Right atrium auricular region (tissue), 2 donors: ENCODE data around the gene PHACTR2. TPM values are rescaled to one million over a fixed set of nuclear protein-coding genes. Genes with fewer than 3 reads are reported as not detected.
"Not testable (repeated sequence)": the region's sequence is repeated elsewhere in the genome, so short reads cannot be mapped to it uniquely, and the experiment has no call there.

Experiments
- DNase-seq: peaks from one replicate; pipeline ENCODE4 v3.0.0-alpha.2; 2019; ENCODE audit warnings: low spot score
- H3K27ac ChIP-seq, 2 donors: fragments of 200-600 bp; sonication (generic); 1 replicate in 1 of 2; 2 replicates in 1 of 2; pipeline ENCODE4 v1.5.1; 2016 to 2019
- H3K27me3 ChIP-seq, 2 donors: fragments of 200-600 bp; sonication (generic); one replicate each; pipeline versions ENCODE4 v1.5.1 to v1.6.0; 2017 to 2019
- H3K36me3 ChIP-seq: fragments of 200-600 bp; sonication (generic); one replicate; pipeline ENCODE4 v1.5.1; 2016
- H3K4me1 ChIP-seq, 2 donors: fragments of 200-600 bp; sonication (generic); one replicate each; pipeline versions ENCODE4 v1.5.1 to v1.6.0; 2017 to 2019
- H3K4me3 ChIP-seq, 2 donors: fragments of 200-600 bp; sonication (generic); 1 replicate in 1 of 2; 2 replicates in 1 of 2; pipeline ENCODE4 v1.5.1; 2017 to 2019; ENCODE audit warnings: mild to moderate bottlenecking in 1 of 2, moderate library complexity in 1 of 2
- H3K9me3 ChIP-seq, 2 donors: fragments of 200-600 bp; sonication (generic); one replicate each; pipeline ENCODE4 v1.5.1; 2019
- total RNA-seq, 2 donors: library from RNA; depleted of rRNA; stranded (reverse); fragments of >200 nt; gene quantifications; one replicate each; pipeline ENCODE4 v1.1.0, GENCODE V29; 2016
- TF ChIP-seq, protein P1 (sequence below), 2 donors: fragments of 200-600 bp; sonication (generic); IDR thresholded peaks; one replicate each; pipeline ENCODE4 v1.5.1; 2019; ENCODE audit warnings: antibody characterized with exemption in 2 of 2

Gene PHACTR2
- total RNA-seq, 2 donors from 2014 or later: 47.6 to 54.4 TPM

GRCh38 chr6:143792402-143793279 lies 114.9 kb downstream of the PHACTR2 start:
- no peak for DNase-seq
- Histone ChIP-seq H3K4me1 (no peaks in the 10 kb centered on the region), H3K9me3 (peaks cover 0 to 7% of the 10 kb centered on the region in 2 donors), H3K27me3 (no peaks in the 10 kb centered on the region), H3K27ac (no peak overlapping the region), H3K36me3 (peaks cover 23% of the 10 kb centered on the region), H3K4me3 (no peak overlapping the region)
- TF ChIP-seq, protein P1, sequence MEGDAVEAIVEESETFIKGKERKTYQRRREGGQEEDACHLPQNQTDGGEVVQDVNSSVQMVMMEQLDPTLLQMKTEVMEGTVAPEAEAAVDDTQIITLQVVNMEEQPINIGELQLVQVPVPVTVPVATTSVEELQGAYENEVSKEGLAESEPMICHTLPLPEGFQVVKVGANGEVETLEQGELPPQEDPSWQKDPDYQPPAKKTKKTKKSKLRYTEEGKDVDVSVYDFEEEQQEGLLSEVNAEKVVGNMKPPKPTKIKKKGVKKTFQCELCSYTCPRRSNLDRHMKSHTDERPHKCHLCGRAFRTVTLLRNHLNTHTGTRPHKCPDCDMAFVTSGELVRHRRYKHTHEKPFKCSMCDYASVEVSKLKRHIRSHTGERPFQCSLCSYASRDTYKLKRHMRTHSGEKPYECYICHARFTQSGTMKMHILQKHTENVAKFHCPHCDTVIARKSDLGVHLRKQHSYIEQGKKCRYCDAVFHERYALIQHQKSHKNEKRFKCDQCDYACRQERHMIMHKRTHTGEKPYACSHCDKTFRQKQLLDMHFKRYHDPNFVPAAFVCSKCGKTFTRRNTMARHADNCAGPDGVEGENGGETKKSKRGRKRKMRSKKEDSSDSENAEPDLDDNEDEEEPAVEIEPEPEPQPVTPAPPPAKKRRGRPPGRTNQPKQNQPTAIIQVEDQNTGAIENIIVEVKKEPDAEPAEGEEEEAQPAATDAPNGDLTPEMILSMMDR (IDR thresholded peaks at IDR 0.05): no peak

DNA sequence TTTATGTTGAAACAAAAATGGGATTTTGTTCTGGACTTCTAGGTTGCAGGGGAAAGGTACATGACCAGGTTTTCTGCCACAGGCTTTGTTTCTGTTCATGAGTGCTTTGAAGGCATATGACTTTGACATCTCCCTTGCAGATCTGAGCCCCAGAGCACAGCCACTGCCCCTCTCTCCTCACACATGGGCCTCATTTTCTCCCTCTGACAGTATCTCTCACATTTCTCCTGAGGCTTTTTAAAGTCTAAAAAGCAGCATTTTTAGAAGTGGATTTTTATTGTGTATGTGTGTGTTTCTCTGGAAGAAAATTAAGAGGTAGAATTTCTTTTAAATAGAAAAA lies 115.5 kb downstream of the PHACTR2 start:
- H3K27me3 ChIP-seq: no peaks in the 10 kb centered on the region
- peaks cover 0 to 7% of the 10 kb centered on the region in 2 donors for H3K9me3 ChIP-seq
- H3K36me3 ChIP-seq: peaks cover 23% of the 10 kb centered on the region
- no peak for DNase-seq
- no peak overlapping the region for H3K27ac ChIP-seq
- TF ChIP-seq, protein P1 (IDR thresholded peaks at IDR 0.05): no peak
- no peaks in the 10 kb centered on the region for H3K4me1 ChIP-seq
- no peak overlapping the region for H3K4me3 ChIP-seq

DNA sequence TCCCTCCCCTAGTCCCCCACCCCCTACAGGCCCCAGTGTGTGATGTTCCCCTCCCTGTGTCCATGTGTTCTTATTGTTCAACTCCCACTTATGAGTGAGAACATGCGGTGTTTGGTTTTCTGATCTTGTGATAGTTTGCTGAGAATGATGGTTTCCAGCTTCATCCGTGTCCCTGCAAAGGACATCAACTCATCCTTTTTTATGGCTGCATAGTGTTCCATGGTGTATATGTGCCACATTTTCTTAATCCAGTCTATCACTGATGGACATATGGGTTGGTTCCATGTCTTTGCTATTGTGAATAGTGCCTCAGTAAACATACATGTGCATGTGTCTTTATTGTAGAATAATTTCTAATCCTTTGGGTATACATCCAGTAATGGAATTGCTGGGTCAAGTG lies 118.8 kb downstream of the PHACTR2 start:
- not testable (repeated sequence) for H3K27me3 ChIP-seq, H3K9me3 ChIP-seq, H3K4me3 ChIP-seq, DNase-seq, H3K4me1 ChIP-seq, H3K27ac ChIP-seq
- H3K36me3 ChIP-seq: peaks cover 16% of the 10 kb centered on the region

DNA sequence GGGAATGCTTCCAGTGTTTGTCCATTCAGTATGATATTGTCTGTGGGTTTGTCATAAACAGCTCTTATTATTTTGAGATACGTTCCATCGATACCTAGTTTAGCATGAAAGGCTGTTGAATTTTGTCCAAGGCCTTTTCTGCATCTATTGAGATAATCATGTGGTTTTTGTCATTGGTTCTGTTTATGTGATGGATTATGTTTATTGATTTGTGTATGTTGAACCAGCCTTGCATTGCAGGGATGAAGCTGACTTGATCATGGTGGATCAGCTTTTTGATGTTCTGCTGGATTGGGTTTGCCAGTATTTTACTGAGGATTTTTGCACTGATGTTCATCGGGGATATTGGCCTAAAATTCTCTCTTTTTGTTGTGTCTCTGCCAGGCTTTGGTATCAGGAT lies 120.7 kb downstream of the PHACTR2 start:
- peaks cover 14% of the 10 kb centered on the region for H3K36me3 ChIP-seq
- not testable (repeated sequence) for H3K4me1 ChIP-seq, DNase-seq, H3K27me3 ChIP-seq, H3K4me3 ChIP-seq, H3K27ac ChIP-seq, H3K9me3 ChIP-seq

DNA sequence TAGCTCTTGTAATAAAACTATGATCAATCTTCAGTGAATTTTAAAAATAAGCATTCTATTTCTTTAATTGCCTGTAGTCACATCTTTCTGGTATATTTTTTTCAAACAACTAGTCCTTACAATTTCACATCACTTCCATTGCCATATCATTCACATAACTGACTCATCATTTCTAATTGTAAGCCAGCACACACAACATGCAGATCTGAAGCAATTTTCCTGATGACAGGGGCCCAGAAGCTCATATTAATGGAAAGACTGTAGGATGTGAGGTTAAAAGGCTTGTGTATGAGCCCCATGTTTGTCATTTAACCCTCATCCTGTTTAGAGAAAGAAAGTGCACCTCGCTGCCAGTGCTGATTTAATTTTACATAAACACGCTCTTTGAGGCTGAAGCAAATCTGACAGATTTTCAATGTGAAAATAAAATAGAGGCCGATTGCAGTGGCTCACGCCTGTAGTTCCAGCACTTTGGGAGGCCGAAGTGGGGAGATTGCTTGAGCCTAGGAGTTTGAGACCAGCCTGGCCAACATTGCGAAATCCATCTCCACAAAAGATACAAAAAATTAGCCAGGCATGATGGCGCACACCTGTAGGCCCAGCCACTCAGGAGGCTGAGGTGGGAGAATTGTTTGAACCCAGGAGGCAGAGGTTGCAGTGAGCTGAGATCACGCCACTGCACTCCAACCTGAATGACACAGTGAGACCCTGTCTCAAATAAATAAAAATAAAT lies 125.2 kb downstream of the PHACTR2 start:
- TF ChIP-seq, protein P1 (IDR thresholded peaks at IDR 0.05): no peak
- Histone ChIP-seq H3K4me1 (peaks cover 0 to 12% of the 10 kb centered on the region in 2 donors), H3K36me3 (peaks cover 19% of the 10 kb centered on the region), H3K4me3 (no peak overlapping the region), H3K27ac (no peak overlapping the region), H3K9me3 (no peaks in the 10 kb centered on the region), H3K27me3 (no peaks in the 10 kb centered on the region)
- no peak for DNase-seq

- no peaks in the 10 kb centered on the region for H3K27me3 ChIP-seq
- H3K27ac ChIP-seq: no peak overlapping the region
- H3K4me3 ChIP-seq: no peak overlapping the region
- TF ChIP-seq, protein P1 (IDR thresholded peaks at IDR 0.05): no peak
- no peak for DNase-seq
- no peaks in the 10 kb centered on the region for H3K9me3 ChIP-seq
- peaks cover 0 to 12% of the 10 kb centered on the region in 2 donors for H3K4me1 ChIP-seq
- peaks cover 23% of the 10 kb centered on the region for H3K36me3 ChIP-seq
Measured at GRCh38 chr6:143803769-143804568, 126.2 kb downstream of the PHACTR2 start.
